ENCODE measurements around the gene RAPGEF4.

The RAPGEF4 gene

GRCh38 chr2:172826522-172826921, 90.9 kb downstream of the RAPGEF4 start:
- in situ Hi-C loops (cut with MboI; ENCODE audit: low sequenced_read_pairs, unreplicated experiment), result no loop called here
- no peak for DNase-seq (ENCODE audit: low spot score)
- TF ChIP-seq CTCF (IDR thresholded peaks at IDR 0.05; ENCODE audit: borderline replicate concordance, control extremely low read depth, extremely low read depth, insufficient read depth, missing control alignments), result no peak

DNA sequence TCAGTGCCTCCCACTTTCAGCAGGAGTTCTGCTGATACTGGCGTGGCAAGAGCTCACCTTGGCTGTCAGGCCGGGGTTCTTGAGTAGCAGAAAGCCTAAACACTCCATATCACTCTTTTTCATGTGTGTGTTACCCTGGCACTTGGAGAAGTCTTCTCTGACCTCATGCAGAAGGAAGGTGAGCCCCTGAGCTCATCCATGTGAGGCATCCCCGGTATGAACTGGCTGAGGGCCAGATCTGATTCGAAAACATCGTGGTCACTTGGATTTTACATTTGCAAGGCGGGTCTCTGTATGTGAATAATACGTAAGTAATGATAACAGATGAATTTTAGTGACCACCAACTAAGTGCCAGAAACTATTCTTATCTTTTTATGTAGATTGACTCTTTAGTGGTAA, 93.6 kb downstream of the RAPGEF4 start:
- DNase-seq (ENCODE audit: low spot score), result no peak
- TF ChIP-seq CTCF (IDR thresholded peaks at IDR 0.05; ENCODE audit: borderline replicate concordance, control extremely low read depth, extremely low read depth, insufficient read depth, missing control alignments), result no peak
- in situ Hi-C loops (cut with MboI; ENCODE audit: low sequenced_read_pairs, unreplicated experiment), result no loop called here

GRCh38 chr2:172830482-172830881, 94.8 kb downstream of the RAPGEF4 start:
- in situ Hi-C loops (cut with MboI; ENCODE audit: low sequenced_read_pairs, unreplicated experiment), result no loop called here
- no peak for TF ChIP-seq CTCF (IDR thresholded peaks at IDR 0.05; ENCODE audit: borderline replicate concordance, control extremely low read depth, extremely low read depth, insufficient read depth, missing control alignments)

DNA sequence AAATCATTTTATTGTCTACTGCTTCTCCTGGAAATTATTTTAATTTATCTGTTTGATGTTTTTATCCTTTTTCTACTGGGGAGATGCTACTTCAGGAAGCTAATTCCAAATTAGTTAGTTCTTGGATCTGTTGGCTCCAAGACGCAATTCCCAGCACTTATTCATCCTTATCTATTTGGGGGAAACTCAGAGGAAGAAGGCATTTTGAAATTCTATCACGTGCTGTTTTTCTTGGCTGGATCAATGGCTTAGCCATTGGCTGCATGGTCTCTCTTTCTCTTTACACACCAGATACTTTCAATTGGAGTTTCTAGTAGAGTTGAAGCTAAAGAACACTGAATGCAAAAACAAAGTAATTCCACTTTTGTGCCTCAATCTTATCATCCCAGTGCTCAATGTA, 98.3 kb downstream of the RAPGEF4 start:
- TF ChIP-seq CTCF (IDR thresholded peaks at IDR 0.05; ENCODE audit: borderline replicate concordance, control extremely low read depth, extremely low read depth, insufficient read depth, missing control alignments), result no peak
- no peak for DNase-seq (ENCODE audit: low spot score)
- in situ Hi-C loops (cut with MboI; ENCODE audit: low sequenced_read_pairs, unreplicated experiment), result no loop called here

More at GRCh38 chr2:172830482-172830881, 94.8 kb downstream of the RAPGEF4 start:
- DNase-seq (ENCODE audit: low spot score), result no peak

- in situ Hi-C loops (cut with MboI; ENCODE audit: low sequenced_read_pairs, unreplicated experiment), result no loop called here
- no peak for DNase-seq (ENCODE audit: low spot score)
- TF ChIP-seq CTCF (IDR thresholded peaks at IDR 0.05; ENCODE audit: borderline replicate concordance, control extremely low read depth, extremely low read depth, insufficient read depth, missing control alignments), result no peak
Measured at GRCh38 chr2:172834881-172835280, 99.2 kb downstream of the RAPGEF4 start.

DNA sequence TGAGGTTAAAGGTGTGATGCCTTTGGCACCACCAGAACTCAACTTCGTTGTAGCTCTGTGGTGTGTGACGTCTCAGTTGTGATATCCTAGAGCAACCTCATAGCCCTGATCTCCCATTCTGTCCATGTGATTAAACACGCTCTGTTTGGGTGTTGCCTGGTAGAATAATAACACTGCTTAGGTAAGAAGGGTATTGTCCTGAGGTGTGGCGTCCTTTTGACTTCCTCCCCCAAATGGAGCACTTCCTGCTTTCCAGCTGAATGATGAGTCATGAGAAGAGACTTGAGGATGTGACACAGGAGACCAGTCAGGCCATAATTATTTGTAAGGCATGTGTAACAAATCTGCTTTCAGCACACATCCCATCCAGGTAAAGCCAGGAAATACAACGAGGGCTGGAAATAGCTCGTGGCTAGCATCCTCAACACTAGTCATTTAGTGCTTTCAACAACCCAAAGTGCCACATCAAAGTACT, 100.7 kb downstream of the RAPGEF4 start:
- DNase-seq (ENCODE audit: low spot score), result no peak
- TF ChIP-seq CTCF (IDR thresholded peaks at IDR 0.05; ENCODE audit: borderline replicate concordance, control extremely low read depth, extremely low read depth, insufficient read depth, missing control alignments), result no peak
- in situ Hi-C loops (cut with MboI; ENCODE audit: low sequenced_read_pairs, unreplicated experiment), result no loop called here

GRCh38 chr2:172836827-172837226, 101.2 kb downstream of the RAPGEF4 start:
- DNase-seq (ENCODE audit: low spot score), result no peak
- in situ Hi-C loops (cut with MboI; ENCODE audit: low sequenced_read_pairs, unreplicated experiment), result no loop called here
- no peak for TF ChIP-seq CTCF (IDR thresholded peaks at IDR 0.05; ENCODE audit: borderline replicate concordance, control extremely low read depth, extremely low read depth, insufficient read depth, missing control alignments)
